Measurements from ENCODE around the gene RAVER1. TPM values are rescaled to one million over a fixed set of nuclear protein-coding genes. Genes with fewer than 3 reads are reported as not detected.
"Not testable (repeated sequence)": the region's sequence is repeated elsewhere in the genome, so short reads cannot be mapped to it uniquely, and the experiment has no call there.

Gene RAVER1
- total RNA-seq, 4 donors from 2014 or later: 18.3 to 52.0 (median 39.1) TPM

GRCh38 chr19:10285393-10285792 lies 47.9 kb downstream of the RAVER1 start:
- intact Hi-C loops (cut with DNase I): no loop called here
- Histone ChIP-seq H3K4me1 (peaks cover 23 to 43% of the 10 kb centered on the region in 2 donors), H3K27me3 (peaks cover 16% of the 10 kb centered on the region), H3K4me3 (replicated peaks in 1 of 3) (no peak overlapping the region), H3K9me3 (no peaks in the 10 kb centered on the region), H3K36me3 (peaks cover 6 to 18% of the 10 kb centered on the region in 2 donors), H3K27ac (no peak overlapping the region)
- TF ChIP-seq, protein P1, sequence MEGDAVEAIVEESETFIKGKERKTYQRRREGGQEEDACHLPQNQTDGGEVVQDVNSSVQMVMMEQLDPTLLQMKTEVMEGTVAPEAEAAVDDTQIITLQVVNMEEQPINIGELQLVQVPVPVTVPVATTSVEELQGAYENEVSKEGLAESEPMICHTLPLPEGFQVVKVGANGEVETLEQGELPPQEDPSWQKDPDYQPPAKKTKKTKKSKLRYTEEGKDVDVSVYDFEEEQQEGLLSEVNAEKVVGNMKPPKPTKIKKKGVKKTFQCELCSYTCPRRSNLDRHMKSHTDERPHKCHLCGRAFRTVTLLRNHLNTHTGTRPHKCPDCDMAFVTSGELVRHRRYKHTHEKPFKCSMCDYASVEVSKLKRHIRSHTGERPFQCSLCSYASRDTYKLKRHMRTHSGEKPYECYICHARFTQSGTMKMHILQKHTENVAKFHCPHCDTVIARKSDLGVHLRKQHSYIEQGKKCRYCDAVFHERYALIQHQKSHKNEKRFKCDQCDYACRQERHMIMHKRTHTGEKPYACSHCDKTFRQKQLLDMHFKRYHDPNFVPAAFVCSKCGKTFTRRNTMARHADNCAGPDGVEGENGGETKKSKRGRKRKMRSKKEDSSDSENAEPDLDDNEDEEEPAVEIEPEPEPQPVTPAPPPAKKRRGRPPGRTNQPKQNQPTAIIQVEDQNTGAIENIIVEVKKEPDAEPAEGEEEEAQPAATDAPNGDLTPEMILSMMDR (IDR thresholded peaks at IDR 0.05): no peak
- no peak for TF ChIP-seq POLR2A (IDR thresholded peaks at IDR 0.05)
- WGBS, 2 donors: 94 to 95% methylated on average over 4 of the region's 4 CpGs
- no peak for DNase-seq

- H3K36me3 ChIP-seq: peaks cover 6 to 18% of the 10 kb centered on the region in 2 donors
- H3K4me3 ChIP-seq (replicated peaks in 1 of 3): no peak overlapping the region
- peaks cover 21 to 38% of the 10 kb centered on the region in 2 donors for H3K4me1 ChIP-seq
- intact Hi-C loops (cut with DNase I): no loop called here
- DNase-seq: no peak
- no peak overlapping the region for H3K27ac ChIP-seq
- TF ChIP-seq POLR2A (IDR thresholded peaks at IDR 0.05): no peak
- TF ChIP-seq, protein P1 (IDR thresholded peaks at IDR 0.05): no peak
- H3K9me3 ChIP-seq: no peaks in the 10 kb centered on the region
- peaks cover 15% of the 10 kb centered on the region for H3K27me3 ChIP-seq
- WGBS, 2 donors: 98 to 100% methylated on average over 9 to 12 of the region's 13 CpGs
These were observed 48.4 kb downstream of the RAVER1 start for GRCh38 chr19:10284960-10285278.

- intact Hi-C loops (cut with DNase I): no loop called here
- Histone ChIP-seq H3K4me1 (peaks cover 15 to 32% of the 10 kb centered on the region in 2 donors), H3K4me3 (replicated peaks in 1 of 3) (no peak overlapping the region), H3K9me3 (no peaks in the 10 kb centered on the region), H3K27ac (no peak overlapping the region), H3K27me3 (peaks cover 9% of the 10 kb centered on the region), H3K36me3 (peaks cover 6 to 18% of the 10 kb centered on the region in 2 donors)
- no peak for DNase-seq
- no peak for TF ChIP-seq POLR2A (IDR thresholded peaks at IDR 0.05)
- TF ChIP-seq, protein P1 (IDR thresholded peaks at IDR 0.05): no peak
- WGBS, 2 donors: 89 to 96% methylated on average over 5 to 31 of the region's 34 CpGs
These were observed 49.0 kb downstream of the RAVER1 start for GRCh38 chr19:10284065-10284959.

GRCh38 chr19:10283301-10284064 lies 49.8 kb downstream of the RAVER1 start:
- intact Hi-C loops (cut with DNase I): no loop called here
- H3K4me1 ChIP-seq: peaks cover 11 to 24% of the 10 kb centered on the region in 2 donors
- WGBS, 2 donors: 56 to 76% methylated on average over 14 to 17 of the region's 23 CpGs
- no peak overlapping the region for H3K27ac ChIP-seq
- H3K36me3 ChIP-seq: peaks cover 6 to 18% of the 10 kb centered on the region in 2 donors
- H3K27me3 ChIP-seq: peaks cover under 1% of the 10 kb centered on the region
- peak; percentile 68 to 72 for DNase-seq
- no peaks in the 10 kb centered on the region for H3K9me3 ChIP-seq
- H3K4me3 ChIP-seq (replicated peaks in 1 of 3): no peak overlapping the region
- TF ChIP-seq, protein P1 (IDR thresholded peaks at IDR 0.05): no peak
- no peak for TF ChIP-seq POLR2A (IDR thresholded peaks at IDR 0.05)

DNA sequence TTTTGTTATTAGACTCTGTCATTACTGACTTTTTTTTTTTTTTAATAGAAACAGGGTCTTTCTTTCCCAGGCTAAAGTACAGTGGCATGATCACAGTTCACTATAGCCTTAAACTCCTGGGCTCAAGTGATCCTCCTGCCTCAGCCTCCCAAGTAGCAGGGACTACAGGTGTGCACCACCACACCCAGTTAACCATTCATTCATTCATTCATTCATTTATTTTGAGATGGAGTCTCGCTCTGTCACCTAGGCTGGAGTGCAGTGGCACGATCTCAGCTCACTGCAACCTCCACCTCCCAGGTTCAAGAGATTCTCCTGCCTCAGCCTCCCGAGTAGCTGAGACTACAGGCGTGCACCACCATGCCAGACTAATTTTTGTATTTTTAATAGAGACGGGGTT lies 51.3 kb downstream of the RAVER1 start:
- intact Hi-C loops (cut with DNase I); H3K27me3 ChIP-seq; H3K27ac ChIP-seq; DNase-seq; H3K4me3 ChIP-seq (replicated peaks in 1 of 3); H3K9me3 ChIP-seq: not testable (repeated sequence)
- H3K36me3 ChIP-seq: peaks cover 6 to 18% of the 10 kb centered on the region in 2 donors
- H3K4me1 ChIP-seq: peaks cover 9 to 18% of the 10 kb centered on the region in 2 donors
- 90 to 99% methylated on average over 5 of the region's 5 CpGs for WGBS, 2 donors

Data from thyroid gland (tissue), 4 donors.